ENCODE data around the gene PHLDB2. TPM values are rescaled to one million over a fixed set of nuclear protein-coding genes. Genes with fewer than 3 reads are reported as not detected.
A peak's percentile ranks its signal among the peaks of the same experiment; 100 is the strongest.
"Not testable (repeated sequence)": the region's sequence is repeated elsewhere in the genome, so short reads cannot be mapped to it uniquely, and the experiment has no call there.

The PHLDB2 gene
- 10 to 100 TPM; 84.1 to 86.4 (median 85.9) TPM for polyA plus RNA-seq (ENCODE audit: insufficient read length in 3 of 3)

GRCh38 chr3:111859061-111859973, at the start of gene PHLDB2:
Gene PHLDB2 (plus strand): TSS chr3:111859265. CDS start chr3:111884078, 24,813 bp downstream.
- peak in 2 of 3 donors; percentile 33 to 58 for DNase-seq (ENCODE audit: low read depth in 3 of 3, low spot score in 2 of 3)

GRCh38 chr3:111810909-111811308, 48.2 kb upstream of the PHLDB2 start:
- no peak for DNase-seq (ENCODE audit: low read depth in 3 of 3, low spot score in 2 of 3)

GRCh38 chr3:111811811-111812210, 47.3 kb upstream of the PHLDB2 start:
- no peak for DNase-seq (ENCODE audit: low read depth in 3 of 3, low spot score in 2 of 3)

DNA sequence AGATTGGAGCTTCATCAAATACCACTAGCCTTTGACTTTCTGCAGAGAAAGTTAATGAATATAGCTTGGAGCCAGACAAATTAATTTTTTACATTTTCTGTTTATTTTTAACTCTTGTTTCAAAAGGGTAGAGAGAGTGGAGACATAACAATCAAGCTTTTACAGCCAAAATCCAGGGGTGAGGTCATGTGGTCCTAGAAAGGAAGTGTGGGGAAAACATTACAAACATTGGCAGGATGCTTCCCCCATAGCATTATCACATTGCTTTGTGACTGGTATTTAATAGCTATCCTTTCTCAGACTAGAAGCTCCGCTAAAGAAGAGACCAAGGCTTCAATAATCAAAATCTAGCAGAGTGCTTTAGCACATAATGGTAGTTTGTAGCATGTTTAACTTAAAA, 46.4 kb upstream of the PHLDB2 start:
- DNase-seq (ENCODE audit: low read depth in 3 of 3, low spot score in 2 of 3) = no peak

DNA sequence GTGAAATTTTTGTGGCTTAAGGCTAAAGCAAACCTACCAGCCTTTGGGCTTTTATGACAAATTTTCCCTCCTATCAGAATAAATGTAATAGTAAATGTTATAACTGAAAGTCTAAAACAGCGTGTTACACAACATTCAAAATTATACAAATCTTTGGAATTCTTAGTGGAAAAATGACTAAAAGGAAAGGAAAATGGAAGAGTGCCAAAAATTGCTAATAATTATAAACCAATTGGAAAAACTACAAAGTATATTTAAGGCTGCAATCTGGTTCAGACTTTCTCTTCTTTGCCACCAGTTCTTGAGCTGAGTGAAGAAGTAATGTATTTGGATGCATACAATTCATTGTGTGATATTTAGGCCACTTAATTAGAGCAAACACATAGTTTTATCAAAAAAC, 45.6 kb upstream of the PHLDB2 start:
- no peak for DNase-seq (ENCODE audit: low read depth in 3 of 3, low spot score in 2 of 3)

DNA sequence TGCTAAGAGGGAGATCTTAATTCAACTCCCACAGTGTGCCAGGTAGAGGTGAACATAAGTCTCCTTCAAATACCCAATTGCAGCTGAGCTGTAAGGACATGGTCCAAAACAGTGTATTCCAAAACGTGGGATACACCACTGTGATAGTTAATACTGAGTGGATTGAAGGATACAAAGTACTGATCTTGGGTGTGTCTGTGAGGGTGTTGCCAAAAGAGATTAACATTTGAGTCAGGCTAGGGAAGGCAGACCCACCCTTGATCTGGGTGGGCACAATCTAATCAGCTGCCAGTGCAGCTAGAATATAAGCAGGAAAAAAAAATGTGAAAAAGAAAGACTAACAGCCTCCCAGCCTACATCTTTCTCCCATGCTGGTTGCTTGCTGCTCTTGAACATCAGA, 45.1 kb upstream of the PHLDB2 start:
- DNase-seq (ENCODE audit: low read depth in 3 of 3, low spot score in 2 of 3) = no peak

DNA sequence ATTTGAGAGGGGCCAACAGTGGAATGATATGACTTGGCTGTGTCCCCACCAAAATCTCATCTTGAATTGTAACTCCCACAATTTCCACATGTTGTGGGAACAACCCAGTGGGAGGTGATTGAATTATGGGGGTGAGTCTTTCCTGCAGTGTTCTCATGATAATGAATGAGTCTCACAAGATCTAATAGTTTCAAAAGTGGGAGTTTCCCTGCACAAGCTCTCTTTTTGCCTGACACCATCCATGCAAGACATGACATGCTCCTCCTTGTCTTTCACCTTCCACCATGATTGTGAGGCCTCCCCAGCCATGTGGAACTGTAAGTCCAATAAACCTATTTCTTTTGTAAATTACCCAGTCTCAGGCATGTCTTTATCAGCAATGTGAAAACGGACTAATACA, 42.3 kb upstream of the PHLDB2 start:
- not testable (repeated sequence) for DNase-seq (ENCODE audit: low read depth in 3 of 3, low spot score in 2 of 3)

DNA sequence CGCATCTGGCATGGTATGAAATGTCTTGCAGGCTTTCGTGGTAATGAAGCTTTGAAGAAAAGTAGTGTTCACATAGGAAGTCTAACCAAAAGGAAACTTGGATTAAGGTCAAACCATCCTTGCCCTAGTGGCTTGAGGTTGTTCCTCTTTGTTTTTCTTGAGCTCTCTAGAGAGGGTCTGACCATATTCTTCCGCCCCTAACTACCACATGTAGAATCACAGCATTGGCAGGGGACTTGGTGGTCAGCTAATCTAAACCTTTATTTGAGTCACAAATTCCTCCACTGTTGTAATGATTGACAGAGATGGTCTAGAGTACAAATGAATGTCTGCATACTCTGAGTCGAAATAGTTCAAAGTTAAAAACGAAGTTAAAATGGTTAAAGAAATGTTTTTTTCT, 39.1 kb upstream of the PHLDB2 start:
- no peak for DNase-seq (ENCODE audit: low read depth in 3 of 3, low spot score in 2 of 3)

- no peak for DNase-seq (ENCODE audit: low read depth in 3 of 3, low spot score in 2 of 3)
Measured at GRCh38 chr3:111820651-111821050, 38.4 kb upstream of the PHLDB2 start.

DNA sequence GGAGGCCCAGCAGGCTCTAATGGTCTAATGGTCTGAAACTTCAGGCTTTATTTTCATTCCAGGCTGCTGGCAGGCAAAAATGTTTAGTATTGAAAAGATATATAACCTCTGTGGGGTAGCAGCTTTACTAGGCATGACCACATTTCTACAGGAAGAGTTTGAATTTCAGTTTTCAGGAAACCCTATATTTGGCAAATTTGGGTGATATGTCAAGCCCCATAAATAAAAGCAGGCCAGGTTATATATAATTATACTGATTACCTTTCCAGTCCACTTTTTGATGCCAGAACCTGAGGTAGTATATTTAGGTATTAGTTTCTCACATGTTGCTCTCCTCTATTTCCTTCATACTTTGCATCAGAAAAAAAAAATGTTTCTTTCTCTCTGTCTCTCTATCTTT, 37.2 kb upstream of the PHLDB2 start:
- DNase-seq (ENCODE audit: low read depth in 3 of 3, low spot score in 2 of 3) = peak in 2 of 3 donors; percentile 23 to 39

DNA sequence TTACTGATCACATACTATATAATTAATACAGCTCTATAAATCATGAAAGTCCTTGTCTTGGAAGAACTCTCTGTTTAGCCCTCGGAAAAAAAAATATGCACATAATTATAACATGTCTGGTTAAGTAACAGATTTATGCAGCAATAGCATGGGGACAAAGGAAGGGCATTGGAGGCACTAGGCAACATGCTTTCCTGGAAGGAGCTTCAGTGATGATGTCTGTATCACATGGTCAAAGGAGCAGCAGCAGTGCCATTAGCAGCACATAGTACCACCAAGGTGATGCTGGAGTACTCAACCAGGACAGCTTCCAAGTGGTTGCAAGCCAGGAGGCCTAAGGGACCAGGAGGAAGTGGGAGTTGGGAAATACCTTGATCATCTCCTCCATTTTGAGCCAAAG, 36.3 kb upstream of the PHLDB2 start:
- no peak for DNase-seq (ENCODE audit: low read depth in 3 of 3, low spot score in 2 of 3)

DNA sequence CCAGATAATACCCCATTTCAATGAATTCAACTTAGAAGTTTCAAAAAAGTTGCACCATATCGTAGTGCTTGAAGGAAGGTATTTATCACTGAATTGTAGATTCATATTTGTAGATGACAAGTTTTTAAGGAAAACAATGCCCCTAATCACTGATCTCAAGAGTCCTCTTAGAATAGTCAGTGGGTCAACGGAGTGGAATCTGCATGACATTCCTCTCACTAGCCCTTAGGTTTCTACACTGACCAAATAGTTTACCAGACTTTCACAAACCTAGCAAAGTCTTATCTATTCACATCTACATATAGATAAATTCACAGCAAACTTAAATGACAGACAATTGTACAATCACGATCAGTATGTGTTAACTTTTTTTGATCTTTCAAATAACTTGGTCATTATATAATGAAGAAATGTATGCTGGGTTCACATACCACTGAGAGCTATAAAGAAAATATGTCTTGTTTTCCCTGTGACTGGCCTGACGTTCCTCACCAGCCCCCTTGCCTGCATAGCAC, 35.7 kb upstream of the PHLDB2 start:
- DNase-seq (ENCODE audit: low read depth in 3 of 3, low spot score in 2 of 3) = no peak

- no peak for DNase-seq (ENCODE audit: low read depth in 3 of 3, low spot score in 2 of 3)
Measured at GRCh38 chr3:111824351-111824750, 34.7 kb upstream of the PHLDB2 start.

DNA sequence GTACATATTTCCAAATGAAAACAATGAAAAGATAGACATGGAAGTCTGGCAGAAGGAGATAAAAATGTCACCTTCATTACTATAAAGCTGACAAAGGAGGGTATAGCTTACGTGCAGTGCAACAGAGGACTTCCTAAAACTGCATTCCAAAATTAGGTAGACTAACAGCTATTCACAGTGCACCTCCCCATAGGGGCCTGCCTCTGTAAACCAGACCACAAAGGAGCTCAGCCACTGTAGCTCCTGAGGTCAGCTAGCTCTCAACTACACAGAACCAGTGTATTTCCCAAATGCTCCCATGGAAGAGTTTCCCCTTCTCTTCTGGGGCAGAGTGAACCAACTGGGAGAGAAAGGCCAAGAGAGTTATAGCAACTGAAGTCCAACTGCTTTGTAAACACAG, 31.2 kb upstream of the PHLDB2 start:
- DNase-seq (ENCODE audit: low read depth in 3 of 3, low spot score in 2 of 3) = no peak

- DNase-seq (ENCODE audit: low read depth in 3 of 3, low spot score in 2 of 3) = no peak
Measured at GRCh38 chr3:111828530-111828929, 30.5 kb upstream of the PHLDB2 start.

DNA sequence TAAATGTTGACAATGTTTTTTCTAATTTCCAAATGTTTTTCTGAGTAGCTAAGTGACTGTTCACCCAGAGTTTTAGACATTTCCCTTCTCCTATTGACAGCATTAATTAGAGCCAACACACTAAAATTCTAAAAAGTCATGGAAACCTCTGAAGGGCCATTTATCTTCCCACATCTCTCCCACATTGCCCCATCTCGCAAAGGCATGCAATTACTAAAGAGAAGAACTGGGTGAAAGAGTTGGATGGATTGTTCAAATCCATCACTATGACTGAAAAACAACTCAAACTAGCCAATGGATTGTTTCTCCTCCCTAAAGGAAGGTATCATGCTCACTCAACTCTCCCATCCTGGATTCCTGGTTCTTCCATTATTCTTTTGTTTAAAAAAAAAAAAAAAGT, 30.0 kb upstream of the PHLDB2 start:
- DNase-seq (ENCODE audit: low read depth in 3 of 3, low spot score in 2 of 3) = no peak

- DNase-seq (ENCODE audit: low read depth in 3 of 3, low spot score in 2 of 3) = no peak
Measured at GRCh38 chr3:111831840-111832239, 27.2 kb upstream of the PHLDB2 start.

- no peak for DNase-seq (ENCODE audit: low read depth in 3 of 3, low spot score in 2 of 3)
Measured at GRCh38 chr3:111837112-111837511, 22.0 kb upstream of the PHLDB2 start.

DNA sequence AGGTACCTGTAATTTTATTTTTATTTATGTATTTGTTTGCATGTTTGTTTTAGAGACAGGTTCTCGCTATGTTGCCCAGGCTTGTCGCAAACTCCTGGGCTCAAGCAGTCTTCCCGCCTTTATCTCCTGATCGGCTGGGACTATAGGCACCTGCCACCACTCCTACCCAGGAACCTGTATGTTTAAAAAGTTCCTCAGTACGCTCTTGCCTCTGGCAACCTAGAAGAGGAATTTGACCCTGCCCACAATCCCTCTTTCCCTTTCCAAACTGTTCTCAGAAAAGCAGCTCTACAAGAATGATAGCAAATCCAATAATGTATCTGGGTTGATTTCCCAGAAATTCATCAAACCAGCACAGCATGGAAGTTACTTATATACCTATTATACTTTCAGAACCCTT, 20.9 kb upstream of the PHLDB2 start:
- no peak for DNase-seq (ENCODE audit: low read depth in 3 of 3, low spot score in 2 of 3)

- DNase-seq (ENCODE audit: low read depth in 3 of 3, low spot score in 2 of 3) = no peak
Measured at GRCh38 chr3:111846039-111846438, 13.0 kb upstream of the PHLDB2 start.

- no peak for DNase-seq (ENCODE audit: low read depth in 3 of 3, low spot score in 2 of 3)
Measured at GRCh38 chr3:111846717-111847116, 12.3 kb upstream of the PHLDB2 start.

DNA sequence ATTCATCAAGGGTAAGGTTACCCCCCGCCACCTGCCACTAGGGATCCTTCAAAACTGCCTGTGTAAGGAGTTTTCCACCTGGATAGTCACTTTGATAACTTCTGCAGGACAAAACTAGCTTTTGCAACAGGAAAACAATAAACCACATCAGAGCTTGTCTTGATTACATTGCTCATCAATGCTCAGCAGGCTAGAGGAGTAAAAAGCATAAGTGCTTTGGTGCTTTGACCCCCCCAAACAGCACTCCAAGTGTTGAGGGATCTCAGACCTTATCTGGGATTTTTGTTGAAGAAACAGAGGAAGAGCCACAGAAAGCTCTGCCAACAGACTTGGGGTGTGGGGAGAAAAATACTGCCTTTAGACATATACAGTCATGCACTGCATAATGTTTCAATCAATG, 10.8 kb upstream of the PHLDB2 start:
- no peak for DNase-seq (ENCODE audit: low read depth in 3 of 3, low spot score in 2 of 3)

Data from right renal cortex interstitium (tissue), 3 donors.